IPS-18c (cell line): ENCODE measurements around the gene CALD1.

Experiments used
- H3K4me3 ChIP-seq: 2 replicates; pipeline ENCODE4 v1.7.0; 2013; ENCODE audit warnings: low read depth, mild to moderate bottlenecking, low read length, moderate library complexity; ENCODE audit not compliant: insufficient read depth
- H3K9me3 ChIP-seq: one replicate; pipeline ENCODE4 v1.6.1; 2013; ENCODE audit warnings: mild to moderate bottlenecking, low read length, moderate library complexity; ENCODE audit not compliant: control insufficient read depth, insufficient read depth

Gene CALD1, protein sequence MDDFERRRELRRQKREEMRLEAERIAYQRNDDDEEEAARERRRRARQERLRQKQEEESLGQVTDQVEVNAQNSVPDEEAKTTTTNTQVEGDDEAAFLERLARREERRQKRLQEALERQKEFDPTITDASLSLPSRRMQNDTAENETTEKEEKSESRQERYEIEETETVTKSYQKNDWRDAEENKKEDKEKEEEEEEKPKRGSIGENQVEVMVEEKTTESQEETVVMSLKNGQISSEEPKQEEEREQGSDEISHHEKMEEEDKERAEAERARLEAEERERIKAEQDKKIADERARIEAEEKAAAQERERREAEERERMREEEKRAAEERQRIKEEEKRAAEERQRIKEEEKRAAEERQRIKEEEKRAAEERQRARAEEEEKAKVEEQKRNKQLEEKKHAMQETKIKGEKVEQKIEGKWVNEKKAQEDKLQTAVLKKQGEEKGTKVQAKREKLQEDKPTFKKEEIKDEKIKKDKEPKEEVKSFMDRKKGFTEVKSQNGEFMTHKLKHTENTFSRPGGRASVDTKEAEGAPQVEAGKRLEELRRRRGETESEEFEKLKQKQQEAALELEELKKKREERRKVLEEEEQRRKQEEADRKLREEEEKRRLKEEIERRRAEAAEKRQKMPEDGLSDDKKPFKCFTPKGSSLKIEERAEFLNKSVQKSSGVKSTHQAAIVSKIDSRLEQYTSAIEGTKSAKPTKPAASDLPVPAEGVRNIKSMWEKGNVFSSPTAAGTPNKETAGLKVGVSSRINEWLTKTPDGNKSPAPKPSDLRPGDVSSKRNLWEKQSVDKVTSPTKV

DNA sequence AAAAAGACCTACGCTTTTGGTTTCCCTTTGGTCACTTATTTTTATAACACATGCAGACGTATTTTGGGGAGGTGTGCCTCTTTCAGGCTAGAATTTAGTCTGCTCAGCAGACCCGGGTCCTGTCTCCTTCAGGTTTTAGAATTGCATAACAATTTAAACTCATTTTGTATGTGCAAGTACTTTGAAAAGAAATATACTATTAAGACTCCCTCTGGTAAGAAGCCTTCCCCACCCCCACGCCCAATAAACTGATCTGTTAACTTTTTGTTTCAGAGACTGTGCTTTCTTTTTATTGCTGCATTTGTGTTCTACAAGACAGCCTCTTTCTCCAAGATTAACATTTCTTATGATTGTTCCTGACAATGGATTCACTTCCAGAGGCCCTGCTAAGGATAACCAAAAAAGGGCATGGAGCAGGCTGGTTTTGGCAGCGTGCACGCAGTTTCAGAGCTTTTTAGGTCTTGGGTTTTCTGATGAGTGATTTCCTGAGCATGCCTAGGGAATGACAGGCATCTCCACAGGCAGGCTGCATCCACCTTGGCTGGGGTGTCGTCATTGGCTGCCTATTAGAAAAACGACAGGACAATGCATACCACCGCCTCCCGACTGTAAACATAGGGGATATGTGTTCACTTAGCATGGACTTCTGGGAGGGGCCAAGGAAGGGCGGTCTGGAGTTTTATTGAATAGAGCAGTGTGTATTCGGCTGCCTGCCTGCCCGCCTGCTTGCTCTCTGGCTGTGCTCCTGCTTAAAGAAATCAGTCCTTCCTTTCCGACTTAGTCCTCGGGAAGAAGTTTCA is at the start of gene CALD1:
TSS of gene CALD1 (plus strand) at position 694 of the 800 bp plus-strand sequence. CDS start 88,100 bp downstream, outside the sequence.
- Histone ChIP-seq H3K9me3 (no peaks in the 10 kb centered on the region), H3K4me3 (peak within 1 kb of the TSS; percentile 62)

DNA sequence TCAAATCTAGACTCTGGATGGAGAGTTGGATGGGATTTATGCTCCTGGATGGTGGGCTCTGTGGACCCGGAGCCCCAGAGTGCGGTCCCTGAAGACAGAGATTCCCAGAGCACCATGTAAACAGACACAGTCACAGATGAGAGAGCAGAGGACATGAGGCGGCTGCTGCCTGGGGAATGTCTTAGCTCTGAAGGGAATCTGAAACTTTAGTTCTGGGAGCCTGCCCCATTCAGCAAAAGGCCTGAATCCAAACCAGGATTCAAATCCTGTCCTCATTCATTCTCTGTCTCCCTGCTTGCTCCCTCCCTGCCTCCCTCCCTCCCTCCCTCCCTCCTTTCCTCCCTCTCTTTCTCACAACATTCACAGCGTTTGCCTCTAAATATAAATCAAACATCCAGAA is 49.5 kb upstream of the CALD1 start:
- Histone ChIP-seq H3K4me3 (no peak overlapping the region), H3K9me3 (no peaks in the 10 kb centered on the region)

DNA sequence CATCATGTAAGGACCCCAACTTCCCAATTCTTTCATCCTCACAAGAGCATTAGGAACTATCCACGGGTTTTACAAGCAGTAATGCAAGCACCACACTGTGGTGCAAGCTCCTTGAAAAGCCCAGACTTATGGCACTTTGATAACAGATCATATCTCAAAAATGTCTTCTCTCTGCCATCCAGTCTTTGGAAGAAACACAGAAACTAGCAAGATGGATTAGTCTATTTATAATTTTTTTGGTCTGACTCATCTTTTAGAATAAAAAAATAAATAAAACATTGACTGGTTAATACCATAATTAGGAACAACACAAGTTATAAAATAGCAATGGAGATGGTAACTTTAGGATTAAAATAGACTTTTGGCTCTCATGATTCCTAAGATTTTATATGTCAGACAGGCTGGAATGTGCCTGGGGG is 49.0 kb upstream of the CALD1 start:
- Histone ChIP-seq H3K4me3 (no peak overlapping the region), H3K9me3 (no peaks in the 10 kb centered on the region)

DNA sequence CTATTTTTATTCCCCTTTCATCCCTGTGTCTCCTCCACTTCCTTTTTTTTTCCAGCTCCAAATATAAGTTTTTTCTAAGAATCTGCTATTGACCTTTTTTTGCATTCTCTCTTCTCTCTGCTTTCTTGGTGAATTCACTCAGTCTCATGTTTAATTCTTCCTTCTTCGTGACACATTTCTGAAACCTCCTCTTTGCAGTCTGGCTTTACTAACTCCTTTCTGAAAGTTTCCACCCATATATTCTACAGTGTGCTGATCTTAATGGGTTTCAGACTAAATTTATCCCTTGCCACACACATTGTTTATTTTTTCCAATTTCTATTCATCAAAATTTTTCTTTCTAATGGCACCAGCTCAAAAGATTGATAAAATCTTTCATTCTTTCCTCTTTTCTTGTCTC is 47.8 kb upstream of the CALD1 start:
- Histone ChIP-seq H3K9me3 (no peaks in the 10 kb centered on the region), H3K4me3 (no peak overlapping the region)

DNA sequence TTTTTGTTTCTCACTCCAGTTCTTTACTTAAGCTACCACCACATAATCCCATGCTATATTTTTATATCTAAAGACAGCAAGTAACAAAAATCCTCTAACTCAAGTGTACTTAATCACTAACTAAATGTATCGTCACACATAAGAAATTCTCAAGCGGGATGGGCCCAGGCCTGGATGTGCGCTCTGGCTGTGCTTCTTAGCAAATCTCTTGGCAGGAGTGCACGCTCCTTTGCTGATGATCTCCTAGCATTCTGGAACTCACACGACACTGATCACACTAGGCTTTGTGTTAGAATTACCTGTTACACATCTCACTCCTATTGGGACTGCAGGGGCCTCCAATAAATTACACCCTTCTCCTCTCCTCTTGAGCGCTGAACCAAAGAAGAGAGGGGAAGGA is 46.7 kb upstream of the CALD1 start:
- Histone ChIP-seq H3K4me3 (no peak overlapping the region), H3K9me3 (no peaks in the 10 kb centered on the region)

DNA sequence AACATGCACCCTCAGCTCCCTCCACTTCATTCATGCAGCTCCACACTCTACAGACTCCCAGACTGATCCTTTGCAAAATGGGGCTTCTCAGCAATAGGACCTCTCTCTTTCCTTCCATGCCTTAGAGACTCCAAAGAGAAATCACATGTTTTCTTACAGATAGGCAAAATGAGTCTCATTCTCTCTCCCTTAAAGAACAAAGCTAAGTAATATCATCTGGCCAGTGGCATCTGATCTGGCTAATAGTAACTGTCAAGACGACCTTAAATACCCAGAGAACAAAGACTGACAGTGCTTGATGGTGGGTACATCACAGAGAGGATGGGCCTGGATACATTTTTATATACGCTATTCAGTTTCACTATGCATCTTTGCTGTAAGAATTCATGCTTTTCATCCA is 43.1 kb upstream of the CALD1 start:
- Histone ChIP-seq H3K4me3 (no peak overlapping the region), H3K9me3 (no peaks in the 10 kb centered on the region)

DNA sequence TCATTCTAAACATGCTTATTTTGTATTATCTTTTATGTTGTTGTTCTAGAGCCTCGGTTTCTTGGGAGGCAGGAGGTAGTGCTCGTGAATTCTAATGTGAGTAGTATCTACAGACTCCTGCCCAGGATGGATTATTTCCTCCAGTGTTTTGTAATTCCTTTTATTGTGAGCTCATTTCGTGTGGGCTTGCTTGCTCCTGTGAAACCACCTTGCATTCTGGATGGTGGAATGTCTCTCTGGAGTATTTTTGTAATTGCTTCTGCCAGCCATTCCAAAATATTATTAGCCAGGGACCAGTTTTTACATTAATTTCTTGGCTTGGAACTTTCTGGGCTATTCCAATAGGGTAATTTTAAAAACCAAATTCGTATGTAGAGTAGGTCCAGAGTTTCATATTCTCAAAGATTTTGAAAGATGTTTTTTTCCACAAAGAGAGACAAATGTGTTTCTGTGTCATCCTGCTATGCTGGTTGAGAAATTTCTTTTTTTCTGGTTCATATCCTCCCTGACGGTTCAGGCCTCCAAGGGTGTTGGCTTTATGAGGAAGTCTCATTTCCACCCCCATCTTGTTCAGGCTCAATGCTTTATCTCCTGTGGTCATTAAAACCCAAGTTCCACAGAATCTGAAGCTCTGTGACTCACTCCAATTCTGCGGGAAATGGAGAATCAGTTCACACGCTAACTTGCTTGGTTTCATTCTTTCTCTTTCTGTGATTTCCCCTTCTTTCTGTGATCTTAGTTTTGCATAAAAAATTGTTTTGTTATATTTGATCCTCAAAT is 41.7 kb upstream of the CALD1 start:
- Histone ChIP-seq H3K4me3 (no peak overlapping the region), H3K9me3 (no peaks in the 10 kb centered on the region)

DNA sequence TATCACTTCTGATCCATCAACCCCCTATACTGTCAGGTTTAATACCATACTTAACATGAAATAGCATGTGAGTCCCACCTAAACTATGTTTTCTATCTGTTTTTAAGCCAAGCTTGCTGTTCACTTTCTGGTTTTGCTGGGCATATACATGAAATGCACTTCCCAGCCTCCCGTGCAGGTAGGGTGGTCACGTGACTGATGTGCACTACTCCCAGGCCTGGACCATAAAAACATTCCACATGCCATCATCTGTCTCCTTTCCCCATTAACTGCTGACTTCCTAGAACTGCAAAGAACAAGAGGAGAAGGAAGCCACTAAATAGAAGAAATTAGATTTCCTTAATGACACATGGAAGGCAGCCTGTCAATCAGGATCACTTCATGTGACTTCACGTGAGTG is 40.1 kb upstream of the CALD1 start:
- no peak overlapping the region for H3K4me3 ChIP-seq
- H3K9me3 ChIP-seq: no peaks in the 10 kb centered on the region

DNA sequence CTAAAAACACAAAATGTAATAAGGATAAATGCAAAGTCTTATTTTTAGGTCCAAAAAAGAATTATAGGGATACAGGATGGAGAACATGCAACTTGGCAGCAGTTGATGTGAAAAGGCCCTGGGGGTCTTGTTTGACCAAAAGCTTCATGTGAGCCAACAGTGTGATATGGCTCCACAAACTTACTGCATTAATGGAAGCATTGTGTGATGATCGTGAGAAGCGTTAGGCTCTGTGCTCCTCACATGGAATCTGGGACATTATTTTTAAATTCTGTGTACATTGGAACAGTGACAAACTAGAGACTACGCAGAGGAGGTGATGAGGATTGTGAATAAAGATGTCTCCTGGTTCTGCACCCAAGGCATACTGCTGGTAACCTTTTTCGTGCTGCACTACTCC is 39.1 kb upstream of the CALD1 start:
- Histone ChIP-seq H3K4me3 (no peak overlapping the region), H3K9me3 (no peaks in the 10 kb centered on the region)

DNA sequence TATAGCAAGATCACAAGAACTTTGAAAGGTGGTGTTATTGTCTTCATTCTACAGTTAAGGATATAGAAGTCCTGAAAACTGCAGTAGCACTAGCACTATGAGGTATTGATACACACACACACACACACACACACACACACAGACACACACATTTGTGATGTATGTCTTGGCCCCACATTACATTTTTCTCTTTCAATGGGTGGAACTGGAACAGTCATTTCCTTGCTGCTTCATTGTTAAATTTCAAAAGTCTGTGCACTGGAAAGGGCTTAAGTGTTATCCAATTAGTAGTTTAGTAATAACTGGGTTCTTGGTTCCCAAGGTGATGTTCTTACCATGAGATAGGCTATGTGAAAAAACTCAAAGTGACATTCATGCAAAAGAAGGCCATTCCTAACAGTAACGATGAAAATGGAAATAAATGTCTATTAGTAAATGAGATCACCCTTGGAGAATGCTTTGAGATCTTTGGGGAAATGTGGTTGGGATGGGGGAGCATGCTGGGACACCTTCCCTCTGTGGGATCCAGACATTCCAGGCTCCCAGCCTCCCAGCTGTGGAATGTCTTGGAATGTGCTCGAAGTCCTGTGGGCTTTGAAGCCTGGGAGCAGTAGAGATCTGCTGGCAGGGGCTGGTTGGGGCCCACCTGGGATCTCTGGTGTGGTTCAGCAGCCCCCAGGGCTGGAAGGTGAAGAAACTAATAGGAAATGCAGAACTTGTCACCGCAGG is 37.4 kb upstream of the CALD1 start:
- H3K4me3 ChIP-seq: no peak overlapping the region
- no peaks in the 10 kb centered on the region for H3K9me3 ChIP-seq

DNA sequence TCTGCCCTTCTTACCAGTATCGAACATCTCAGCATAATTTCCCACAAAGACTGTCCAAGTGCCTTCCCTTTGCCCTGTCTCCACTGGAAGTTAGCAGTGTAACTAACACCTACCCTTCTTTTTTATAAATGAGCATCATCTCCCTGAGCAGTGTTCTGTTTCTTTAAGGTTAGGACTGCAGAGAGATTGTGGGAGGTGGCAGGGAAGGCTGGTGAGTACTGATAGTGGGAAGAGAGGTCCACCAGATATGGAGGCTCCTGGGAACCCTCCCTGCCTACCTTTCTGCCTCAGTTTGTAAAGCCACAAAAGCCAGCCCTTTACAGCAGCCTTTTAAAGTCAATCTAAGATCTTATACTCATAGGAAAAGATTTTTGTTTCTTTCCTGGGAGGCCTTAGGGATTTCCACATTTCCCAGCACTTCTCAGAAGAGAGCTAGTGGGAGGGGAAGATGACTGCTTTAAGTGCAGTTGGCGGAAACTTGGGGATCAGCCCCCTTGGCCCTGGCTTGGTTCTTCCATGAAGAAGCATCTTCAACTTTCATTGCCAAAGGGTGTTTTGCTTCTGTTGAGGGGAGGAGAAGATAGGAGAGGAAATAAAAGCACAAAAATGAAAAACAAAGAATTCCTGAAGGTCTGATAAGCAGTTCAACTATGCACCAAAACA is 36.6 kb upstream of the CALD1 start:
- no peaks in the 10 kb centered on the region for H3K9me3 ChIP-seq
- no peak overlapping the region for H3K4me3 ChIP-seq

DNA sequence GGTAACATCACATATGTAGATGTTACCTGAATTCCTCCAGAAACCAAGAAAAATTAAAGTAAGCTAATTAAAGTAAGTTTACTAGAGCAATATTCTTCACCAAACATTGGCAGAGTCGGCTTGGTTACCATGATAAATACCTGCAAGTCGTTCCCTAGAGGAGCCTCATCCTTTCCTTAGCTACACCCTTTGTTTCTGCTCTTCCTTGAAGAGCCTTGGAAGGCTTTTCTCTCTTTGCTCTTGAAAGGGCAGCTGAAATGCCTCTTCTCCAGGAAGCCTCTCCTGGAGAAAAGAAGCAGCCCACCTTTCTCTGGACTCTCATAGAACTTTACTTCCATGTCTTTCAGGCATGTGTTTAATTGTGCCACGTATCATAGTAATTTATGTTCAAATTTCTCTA is 34.9 kb upstream of the CALD1 start:
- Histone ChIP-seq H3K9me3 (no peaks in the 10 kb centered on the region), H3K4me3 (no peak overlapping the region)

DNA sequence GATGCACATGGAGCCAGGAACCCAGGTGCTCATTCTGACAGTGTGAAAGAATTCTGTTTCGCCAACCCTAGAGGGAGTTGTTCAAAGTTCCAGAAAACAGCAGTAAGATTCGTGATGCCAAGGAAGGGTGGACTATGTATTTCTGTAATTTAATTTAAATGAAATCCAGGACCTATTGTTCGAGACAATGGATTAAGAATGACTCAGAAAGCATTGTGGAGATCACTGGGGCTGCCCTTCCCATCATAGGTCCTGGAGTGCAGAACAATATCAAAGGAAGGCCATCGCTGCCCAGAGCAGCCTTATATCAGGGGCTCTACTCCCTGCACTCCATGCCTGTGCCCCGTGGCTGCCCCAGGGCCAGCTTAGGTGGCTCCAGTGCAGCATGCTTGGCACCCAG is 32.1 kb upstream of the CALD1 start:
- Histone ChIP-seq H3K4me3 (no peak overlapping the region), H3K9me3 (no peaks in the 10 kb centered on the region)

DNA sequence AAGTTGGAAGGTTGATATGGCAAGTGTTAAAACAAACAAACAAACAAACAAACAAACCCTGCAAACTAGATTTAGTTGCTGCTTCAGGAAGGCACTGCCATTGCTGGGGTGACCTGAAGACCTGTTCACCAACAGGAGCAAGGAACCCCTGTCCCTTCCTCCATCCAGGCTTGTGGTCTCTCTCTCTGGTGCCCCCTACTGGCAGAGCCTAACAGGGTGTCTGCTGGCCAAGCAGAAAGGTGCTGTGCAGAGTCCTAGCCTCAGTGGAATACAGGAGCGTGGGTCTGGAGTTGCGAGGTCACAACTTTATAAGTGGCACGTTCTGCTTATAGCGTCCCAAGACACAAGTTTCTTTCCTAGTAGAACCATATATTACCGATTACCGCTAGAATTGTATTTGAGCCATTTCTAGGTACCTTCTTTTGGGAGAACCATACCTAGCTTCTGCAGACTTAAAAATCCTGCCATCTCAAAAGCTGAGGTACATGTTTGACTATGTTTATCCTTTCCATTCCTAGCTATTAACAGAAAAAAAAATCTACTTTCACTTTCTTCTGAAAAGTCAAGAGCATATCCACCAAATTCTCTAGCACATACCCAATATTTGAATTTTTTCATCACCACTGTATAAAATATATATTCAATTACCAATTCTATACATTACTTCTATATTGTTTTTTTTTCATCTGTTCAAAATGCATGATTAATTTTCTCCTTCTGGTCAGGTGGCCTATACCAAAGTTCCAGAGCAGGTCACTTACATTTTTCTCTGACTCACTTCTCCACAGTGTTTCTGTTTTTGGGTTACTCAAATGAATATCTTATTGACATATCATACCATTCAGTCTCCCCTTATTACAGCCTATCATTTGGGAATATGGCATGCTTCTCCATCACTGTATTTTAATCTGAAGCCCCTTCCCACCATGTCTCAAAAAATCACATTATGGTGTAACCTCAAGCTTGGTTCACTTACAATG is 29.1 kb upstream of the CALD1 start:
- Histone ChIP-seq H3K4me3 (no peak overlapping the region), H3K9me3 (no peaks in the 10 kb centered on the region)
